Neuron (in vitro differentiated cells): Measurements from ENCODE around the gene PTGER2.

Source experiments
- H2AFZ ChIP-seq: one replicate; pipeline ENCODE4 v1.6.1; 2013; ENCODE audit warnings: low read depth, mild to moderate bottlenecking, inconsistent platforms, low read length, moderate library complexity
- H3K27me3 ChIP-seq: one replicate; pipeline ENCODE4 v1.6.1; 2013; ENCODE audit warnings: low read length; ENCODE audit not compliant: insufficient read depth
- H3K36me3 ChIP-seq: one replicate; pipeline ENCODE4 v1.6.1; 2013; ENCODE audit warnings: low read length; ENCODE audit not compliant: insufficient read depth
- H3K4me1 ChIP-seq: one replicate; pipeline ENCODE4 v1.6.1; 2013; ENCODE audit warnings: low read length; ENCODE audit not compliant: insufficient read depth
- H3K4me3 ChIP-seq: 2 replicates; pipeline ENCODE4 v1.5.1; 2013; ENCODE audit warnings: mild to moderate bottlenecking, low read length, moderate library complexity
- H3K9me3 ChIP-seq: one replicate; pipeline ENCODE4 v1.6.1; 2013; ENCODE audit warnings: low read length

The PTGER2 gene

DNA sequence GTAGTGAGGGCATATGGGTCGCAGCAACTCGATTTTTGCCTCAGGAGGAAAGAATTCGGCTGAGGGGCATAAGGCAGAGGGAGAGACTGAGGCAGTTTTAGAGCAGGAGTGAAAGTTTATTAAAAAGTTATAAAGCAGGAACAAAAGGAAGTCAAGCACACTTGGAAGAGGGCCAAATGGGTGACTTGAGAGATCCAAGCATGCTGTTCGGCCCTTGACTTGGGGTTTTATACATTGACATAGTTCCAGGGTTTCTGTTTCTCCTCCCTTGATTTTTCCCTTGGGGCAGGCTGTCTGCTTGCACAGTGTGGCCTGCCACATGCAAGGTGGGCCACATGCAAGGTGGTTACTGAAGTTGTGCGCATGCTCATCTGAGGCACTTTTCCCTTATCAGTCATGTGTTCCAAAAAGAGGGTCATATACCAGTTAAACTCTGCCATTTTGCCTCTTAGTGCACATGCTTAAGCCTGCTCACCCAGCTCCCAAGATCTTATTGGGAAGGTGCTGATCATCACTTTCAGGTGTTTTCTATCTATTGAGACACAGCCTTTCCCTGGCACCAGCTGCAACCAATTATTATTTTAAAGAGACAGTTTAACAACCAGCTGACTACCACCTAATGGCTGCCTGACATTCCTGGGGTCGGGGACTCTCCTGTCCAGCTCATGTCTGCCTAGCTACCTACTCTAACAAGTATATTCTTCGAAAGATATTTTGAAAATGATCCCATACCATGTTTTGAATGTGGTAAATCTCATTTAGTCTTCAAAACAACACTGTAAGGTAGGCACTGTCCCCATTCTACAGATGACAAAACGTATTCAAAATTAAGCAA lies 19.9 kb downstream of the PTGER2 start:
- Histone ChIP-seq H3K4me3 (no peak overlapping the region), H3K9me3 (no peaks in the 10 kb centered on the region), H3K27me3 (peaks cover 2% of the 10 kb centered on the region), H3K36me3 (no peaks in the 10 kb centered on the region), H2AFZ (no peak overlapping the region), H3K4me1 (no peaks in the 10 kb centered on the region)

DNA sequence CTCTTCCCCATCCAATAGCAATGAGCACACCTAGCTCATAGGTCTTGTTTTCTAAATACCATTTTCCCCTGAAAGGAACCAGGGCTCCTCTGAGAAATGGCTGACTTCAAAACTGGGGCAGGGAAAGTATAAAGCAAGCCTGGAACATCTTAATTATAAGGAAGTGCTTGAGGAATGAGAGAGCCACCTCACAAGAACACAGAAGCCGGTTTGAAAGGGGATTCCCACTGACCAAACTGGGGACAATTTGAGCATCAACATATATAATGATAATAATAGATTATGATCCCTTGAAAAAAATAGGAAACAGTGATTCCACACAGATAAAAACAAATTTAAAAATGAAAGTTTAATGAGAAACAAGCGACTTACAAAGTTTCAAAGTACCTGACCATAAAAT lies 22.1 kb downstream of the PTGER2 start:
- Histone ChIP-seq H3K9me3 (no peaks in the 10 kb centered on the region), H3K36me3 (no peaks in the 10 kb centered on the region), H3K4me3 (no peak overlapping the region), H3K27me3 (peaks cover 2% of the 10 kb centered on the region), H2AFZ (no peak overlapping the region), H3K4me1 (no peaks in the 10 kb centered on the region)

DNA sequence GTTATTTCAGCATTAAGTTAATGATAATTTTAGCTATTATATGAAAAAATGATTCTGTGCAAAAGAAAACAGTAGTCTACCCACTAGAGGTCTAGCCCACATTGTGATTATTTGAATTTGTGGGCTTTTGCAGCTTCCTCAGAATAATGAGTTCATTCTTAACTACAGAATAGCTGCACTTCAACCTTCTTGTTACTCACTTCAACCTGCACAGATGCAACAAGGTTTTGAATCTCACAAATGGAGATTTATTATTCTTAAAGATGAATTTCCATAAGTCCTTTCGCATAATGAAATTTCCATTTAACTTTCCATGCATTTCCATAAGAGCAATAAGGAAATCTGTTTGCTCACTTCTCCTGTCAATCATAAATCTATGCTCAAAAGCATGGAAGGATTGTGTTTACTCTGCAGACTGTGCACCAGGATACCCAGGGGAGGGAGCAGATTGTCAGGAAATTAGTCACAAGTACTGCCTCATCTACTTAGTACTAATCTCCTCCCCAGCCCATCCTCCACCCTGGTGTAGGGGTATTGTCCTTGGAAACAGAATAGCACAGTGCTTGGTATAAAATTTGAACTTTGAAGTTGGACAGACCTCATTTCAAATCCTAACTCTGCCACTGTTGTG lies 24.1 kb downstream of the PTGER2 start:
- Histone ChIP-seq H3K4me1 (no peaks in the 10 kb centered on the region), H3K27me3 (no peaks in the 10 kb centered on the region), H3K9me3 (no peaks in the 10 kb centered on the region), H3K4me3 (no peak overlapping the region), H3K36me3 (no peaks in the 10 kb centered on the region), H2AFZ (no peak overlapping the region)

DNA sequence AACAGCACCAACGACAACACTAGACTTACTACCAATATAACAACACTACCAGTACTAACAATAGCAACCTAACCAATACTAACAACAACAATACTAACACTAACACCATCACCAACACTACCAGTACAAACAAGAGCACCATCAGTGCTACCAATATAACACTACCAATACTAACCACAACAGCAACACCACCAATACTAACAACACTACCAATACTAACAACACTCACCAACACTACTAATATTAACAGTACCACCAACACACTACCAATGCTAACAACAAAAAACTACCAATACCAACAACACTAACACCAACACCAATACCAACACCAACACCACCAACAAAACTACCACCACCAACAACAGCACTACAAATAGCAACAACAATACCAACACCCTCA lies 25.1 kb downstream of the PTGER2 start:
- no peaks in the 10 kb centered on the region for H3K9me3 ChIP-seq
- H3K4me3 ChIP-seq: no peak overlapping the region
- H3K4me1 ChIP-seq: no peaks in the 10 kb centered on the region
- no peaks in the 10 kb centered on the region for H3K27me3 ChIP-seq
- H3K36me3 ChIP-seq: no peaks in the 10 kb centered on the region
- H2AFZ ChIP-seq: no peak overlapping the region

DNA sequence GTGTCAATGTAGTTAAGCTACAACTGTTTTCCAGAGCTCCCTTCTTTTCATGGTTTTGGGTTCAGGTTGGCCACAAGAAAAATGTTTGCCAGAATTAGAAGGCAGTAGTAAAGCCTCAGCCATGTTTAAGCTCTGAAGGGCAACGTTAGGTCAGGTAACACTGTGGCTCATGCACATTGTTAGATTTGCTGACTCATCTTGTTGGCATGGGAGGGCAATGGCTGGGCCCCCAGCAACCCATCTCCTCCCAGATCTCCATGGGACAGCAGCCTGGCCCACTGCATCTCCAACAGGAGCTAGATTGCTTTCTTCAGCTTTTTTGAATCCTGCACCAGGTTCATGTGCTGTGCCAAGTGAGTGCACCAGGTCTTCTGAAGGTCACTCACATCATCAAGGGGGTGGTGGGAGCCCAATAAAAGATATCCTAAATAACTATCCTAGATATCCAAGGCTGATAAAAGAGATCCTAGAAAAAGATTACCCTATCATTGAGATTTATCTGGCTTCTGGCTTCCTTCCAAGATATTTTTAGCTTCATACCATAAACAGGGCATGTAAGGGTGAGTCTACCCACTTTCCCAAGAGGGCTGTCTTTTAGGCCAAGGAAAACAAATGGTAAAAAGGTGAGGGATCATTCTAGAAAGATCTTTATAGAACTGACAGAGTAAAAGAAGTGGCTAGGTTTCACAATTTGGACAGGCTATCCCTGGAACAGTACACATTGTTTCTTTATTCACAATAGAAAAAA lies 28.9 kb downstream of the PTGER2 start:
- Histone ChIP-seq H3K9me3 (no peaks in the 10 kb centered on the region), H3K27me3 (no peaks in the 10 kb centered on the region), H3K4me1 (no peaks in the 10 kb centered on the region), H3K4me3 (no peak overlapping the region), H3K36me3 (no peaks in the 10 kb centered on the region), H2AFZ (no peak overlapping the region)

DNA sequence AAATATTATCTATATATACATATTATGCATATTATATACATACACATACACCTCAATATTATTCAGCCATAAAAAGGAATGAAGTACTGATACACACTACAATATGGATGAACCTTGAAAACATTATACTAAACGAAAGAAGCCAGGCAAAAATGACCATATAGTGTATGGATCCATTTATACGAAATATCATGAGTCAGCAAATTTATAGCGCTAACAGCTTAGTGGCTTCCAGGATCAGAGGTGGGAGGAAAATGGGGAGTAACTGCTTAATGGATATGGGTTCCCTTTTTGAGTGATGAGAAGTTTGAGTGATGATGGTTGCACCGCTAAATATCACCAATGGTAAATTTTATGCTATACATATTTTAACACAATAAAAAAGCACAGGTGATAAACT lies 32.7 kb downstream of the PTGER2 start:
- no peaks in the 10 kb centered on the region for H3K9me3 ChIP-seq
- no peak overlapping the region for H2AFZ ChIP-seq
- no peaks in the 10 kb centered on the region for H3K36me3 ChIP-seq
- peaks cover under 1% of the 10 kb centered on the region for H3K27me3 ChIP-seq
- H3K4me3 ChIP-seq: no peak overlapping the region
- H3K4me1 ChIP-seq: no peaks in the 10 kb centered on the region

DNA sequence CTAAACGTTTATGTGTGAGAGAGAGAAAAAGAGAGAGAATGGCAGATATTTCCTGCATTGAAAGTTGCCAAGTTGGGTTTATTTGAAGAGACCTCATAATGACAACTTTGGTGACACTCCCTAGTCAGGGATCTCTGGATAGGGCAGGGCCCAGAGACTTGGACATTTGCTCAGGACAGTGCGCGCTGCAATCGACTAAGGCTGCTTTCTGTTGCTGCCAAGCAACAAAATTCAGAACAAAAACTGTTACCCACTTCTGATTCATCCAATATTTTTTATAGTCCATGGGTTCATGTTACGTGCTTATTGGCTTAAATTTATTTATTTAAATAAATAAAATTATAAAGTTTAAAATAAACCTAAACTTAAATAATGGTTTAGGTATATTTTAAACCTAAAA lies 34.2 kb downstream of the PTGER2 start:
- no peaks in the 10 kb centered on the region for H3K36me3 ChIP-seq
- no peaks in the 10 kb centered on the region for H3K4me1 ChIP-seq
- H3K9me3 ChIP-seq: no peaks in the 10 kb centered on the region
- H3K4me3 ChIP-seq: no peak overlapping the region
- H2AFZ ChIP-seq: no peak overlapping the region
- H3K27me3 ChIP-seq: peaks cover 4% of the 10 kb centered on the region

DNA sequence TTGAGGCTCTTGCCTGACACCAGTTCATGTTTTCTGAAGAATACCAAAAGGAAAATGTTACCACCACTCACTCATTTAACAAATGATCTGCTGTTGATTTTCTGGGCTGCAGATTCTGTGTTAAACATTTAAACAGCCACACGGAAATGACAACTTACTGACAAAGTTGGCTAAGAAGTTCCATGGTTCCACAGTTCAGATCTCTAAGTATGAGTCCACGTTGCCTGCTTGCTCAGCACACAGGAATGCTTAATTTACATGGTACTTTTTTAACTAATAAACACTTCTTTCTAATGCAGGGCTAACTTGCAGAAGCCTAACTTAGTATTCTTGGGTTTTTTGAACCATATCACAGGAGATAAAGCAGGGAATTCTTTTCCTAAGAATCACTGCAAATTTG lies 34.7 kb downstream of the PTGER2 start:
- no peaks in the 10 kb centered on the region for H3K36me3 ChIP-seq
- H3K9me3 ChIP-seq: no peaks in the 10 kb centered on the region

DNA sequence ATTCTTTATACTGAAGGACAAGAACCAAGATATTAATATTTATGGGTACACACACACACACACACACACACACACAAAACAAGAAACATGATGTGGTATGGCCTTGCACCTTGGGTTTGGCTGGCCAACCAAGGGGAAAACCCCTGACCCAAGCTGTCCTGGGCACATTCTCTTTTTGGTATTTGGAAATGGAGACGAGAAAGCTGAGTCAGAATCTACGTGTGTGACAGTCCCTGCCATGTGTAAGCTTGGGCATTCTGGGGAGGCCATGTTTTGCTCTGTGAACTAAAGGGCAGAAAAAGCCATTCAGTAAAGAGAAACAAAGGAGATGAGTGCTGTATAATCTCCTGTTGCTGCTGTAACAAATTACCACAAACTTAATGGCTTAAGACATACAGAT lies 35.6 kb downstream of the PTGER2 start:
- no peaks in the 10 kb centered on the region for H3K4me1 ChIP-seq
- H3K27me3 ChIP-seq: peaks cover 4% of the 10 kb centered on the region
- H3K9me3 ChIP-seq: no peaks in the 10 kb centered on the region
- H3K4me3 ChIP-seq: no peak overlapping the region
- no peak overlapping the region for H2AFZ ChIP-seq
- no peaks in the 10 kb centered on the region for H3K36me3 ChIP-seq

More for the DNA sequence above, 34.7 kb downstream of the PTGER2 start:
- Histone ChIP-seq H3K27me3 (peaks cover 4% of the 10 kb centered on the region), H3K4me1 (no peaks in the 10 kb centered on the region), H2AFZ (no peak overlapping the region), H3K4me3 (no peak overlapping the region)

DNA sequence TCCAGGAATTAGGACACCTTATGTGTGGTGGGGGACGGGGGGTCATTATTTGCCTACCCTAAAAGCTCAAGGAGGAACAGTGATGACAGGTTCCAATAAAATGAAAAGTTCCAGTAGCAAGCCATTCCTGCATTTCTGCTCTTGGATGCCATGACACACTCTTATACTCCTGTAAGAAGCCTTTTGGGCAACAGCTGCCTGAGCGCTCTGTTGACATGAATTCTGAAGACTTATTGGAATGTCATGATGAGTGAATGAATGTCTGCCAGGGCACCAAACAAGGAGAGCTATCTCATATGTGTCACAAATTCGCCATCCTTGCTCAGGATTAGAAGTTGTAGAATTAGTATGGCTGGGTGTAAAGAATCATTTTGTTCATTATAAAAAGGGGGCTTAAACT lies 36.3 kb downstream of the PTGER2 start:
- Histone ChIP-seq H3K36me3 (no peaks in the 10 kb centered on the region), H3K27me3 (peaks cover 4% of the 10 kb centered on the region), H3K9me3 (no peaks in the 10 kb centered on the region), H3K4me3 (no peak overlapping the region), H3K4me1 (no peaks in the 10 kb centered on the region), H2AFZ (no peak overlapping the region)

DNA sequence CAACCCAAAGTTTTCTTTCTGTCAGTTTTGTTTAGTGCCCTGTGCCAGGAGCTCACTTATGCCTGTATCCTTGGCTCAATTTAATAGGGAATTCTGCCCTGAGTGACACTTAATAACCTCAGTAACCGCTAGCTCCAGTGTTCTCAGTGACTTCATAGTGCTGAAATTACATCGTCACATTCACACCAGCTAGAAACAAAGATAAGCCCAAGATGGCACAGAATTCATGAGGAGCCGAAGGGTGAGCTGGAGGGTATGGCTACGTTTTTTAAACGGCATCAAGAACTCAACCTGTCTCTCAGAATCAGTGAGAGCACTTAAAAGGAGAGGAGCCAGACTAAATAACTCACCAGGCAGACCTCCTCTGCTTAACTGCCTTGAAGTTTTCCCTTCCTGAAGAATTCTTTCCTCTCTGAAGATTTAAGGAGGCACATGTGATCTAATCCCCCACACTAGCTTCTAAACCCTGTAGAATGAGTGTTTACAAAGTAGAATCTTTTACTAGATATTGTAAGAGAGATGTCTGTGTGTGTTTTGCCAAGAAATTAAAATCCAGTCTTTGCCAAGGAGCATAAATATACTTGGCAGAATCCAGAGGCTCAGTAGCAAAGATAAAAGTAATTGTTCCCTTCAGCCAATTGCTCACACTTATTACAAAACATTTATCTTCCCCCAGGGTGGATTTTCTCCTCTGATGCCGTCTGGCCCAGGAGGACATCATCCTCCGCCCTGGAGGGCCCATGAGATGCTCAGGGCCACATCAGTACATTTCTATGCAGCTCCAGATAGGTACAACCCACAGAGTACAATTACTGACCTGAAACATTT lies 37.3 kb downstream of the PTGER2 start:
- H3K27me3 ChIP-seq: peaks cover 4% of the 10 kb centered on the region
- no peak overlapping the region for H2AFZ ChIP-seq
- no peak overlapping the region for H3K4me3 ChIP-seq
- H3K36me3 ChIP-seq: no peaks in the 10 kb centered on the region
- no peaks in the 10 kb centered on the region for H3K9me3 ChIP-seq
- H3K4me1 ChIP-seq: no peaks in the 10 kb centered on the region

DNA sequence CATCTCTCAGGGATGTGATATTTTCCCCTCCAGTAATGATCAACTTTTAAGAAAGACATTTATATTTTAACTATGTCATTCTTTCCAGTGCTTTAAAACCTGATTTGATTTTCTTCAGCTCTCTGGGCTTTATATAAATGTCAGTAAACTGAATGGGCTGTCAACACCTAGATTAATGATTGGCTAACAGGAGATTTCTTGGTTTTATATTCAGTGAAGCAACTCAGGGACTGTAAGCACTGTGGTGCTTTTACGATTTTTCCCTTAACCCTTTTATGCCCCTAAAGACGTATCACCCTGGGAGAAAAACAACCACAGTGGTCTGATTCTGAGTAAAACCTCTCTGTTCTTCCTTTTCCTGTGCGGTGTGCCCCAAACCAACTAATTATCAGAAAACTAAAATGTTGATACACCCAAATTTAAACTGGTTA lies 38.0 kb downstream of the PTGER2 start:
- peaks cover 4% of the 10 kb centered on the region for H3K27me3 ChIP-seq
- no peak overlapping the region for H2AFZ ChIP-seq
- H3K9me3 ChIP-seq: no peaks in the 10 kb centered on the region
- H3K36me3 ChIP-seq: no peaks in the 10 kb centered on the region
- no peak overlapping the region for H3K4me3 ChIP-seq
- no peaks in the 10 kb centered on the region for H3K4me1 ChIP-seq
